Activated naive CD8-positive, alpha-beta T cell treated with anti-CD3 and anti-CD28 coated beads for 36 hours (primary cell): ENCODE measurements around the gene GCHFR. TPM values are rescaled to one million over a fixed set of nuclear protein-coding genes. Genes with fewer than 3 reads are reported as not detected.
A peak's percentile ranks its signal among the peaks of the same experiment; 100 is the strongest.

Experiments
- DNase-seq: peaks from one replicate; pipeline ENCODE4 v3.0.0; 2021
- H3K27ac Mint-ChIP-seq: one replicate; pipeline ENCODE4 v1.8.0; 2022; ENCODE audit warnings: mild to moderate bottlenecking, moderate library complexity, mixed read lengths
- H3K27me3 Mint-ChIP-seq: one replicate; pipeline ENCODE4 v1.8.0; 2022; ENCODE audit warnings: mild to moderate bottlenecking, mixed read lengths
- H3K36me3 Mint-ChIP-seq: one replicate; pipeline ENCODE4 v1.8.0; 2021; ENCODE audit warnings: mild to moderate bottlenecking, mixed read lengths
- H3K4me1 Mint-ChIP-seq: one replicate; pipeline ENCODE4 v1.8.0; 2021; ENCODE audit warnings: mixed read lengths
- H3K4me3 Mint-ChIP-seq: one replicate; pipeline ENCODE4 v1.8.0; 2022; ENCODE audit warnings: mild to moderate bottlenecking, moderate library complexity, mixed read lengths
- H3K9me3 Mint-ChIP-seq: one replicate; pipeline ENCODE4 v1.8.0; 2022; ENCODE audit warnings: mixed read lengths
- total RNA-seq, 2 experiments: library from RNA; stranded (reverse); gene quantifications; one replicate each; pipeline ENCODE4 v1.2.3, GENCODE V29; 2021

The GCHFR gene
- total RNA-seq, result 10 to 100 TPM; 35.2 to 35.9 TPM

DNA sequence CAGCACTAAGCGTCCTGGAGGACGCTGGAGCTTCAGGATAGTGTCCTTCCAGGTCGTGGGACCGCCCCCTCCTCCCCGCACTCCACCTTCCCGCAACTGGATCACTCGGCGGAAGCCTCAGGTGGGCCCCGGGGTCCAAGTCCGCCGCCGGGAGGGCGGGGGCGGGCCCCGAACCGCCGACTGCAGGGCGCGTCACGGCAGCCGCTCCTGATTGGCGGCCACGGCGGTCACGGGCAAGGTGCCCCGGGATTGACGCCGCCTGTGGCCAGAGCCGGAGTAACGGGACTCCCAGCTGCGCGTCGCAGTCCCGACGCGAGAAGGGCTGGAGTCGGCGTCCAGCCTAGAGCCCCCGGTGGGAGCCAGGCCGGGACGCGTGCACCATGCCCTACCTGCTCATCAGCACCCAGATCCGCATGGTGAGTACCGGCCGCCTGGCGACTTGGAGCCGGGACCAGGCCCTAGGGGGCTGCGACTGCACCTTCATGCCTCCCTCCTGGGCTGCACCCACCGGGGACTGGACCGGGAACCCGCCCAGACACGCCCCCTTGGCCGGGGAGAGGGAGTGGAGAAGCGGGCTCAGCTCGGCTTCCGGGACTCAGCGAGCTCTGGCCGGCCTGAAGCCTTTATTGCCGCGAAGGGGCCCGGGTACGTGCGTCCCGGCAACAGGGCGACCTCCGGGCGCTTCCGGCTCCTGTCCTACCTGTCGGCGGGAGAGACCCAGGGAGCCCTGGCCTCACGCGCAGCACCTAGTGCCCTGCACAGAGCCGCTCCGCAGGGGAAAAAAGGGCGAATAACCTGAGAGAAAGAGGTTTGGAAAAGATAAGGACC lies at the start of gene GCHFR:
Gene GCHFR, plus strand, starts transcription at position 268 of the 828 bp plus-strand sequence. Its CDS starts 113 bp downstream, at position 381.
- H3K9me3 Mint-ChIP-seq, result no peaks in the 10 kb centered on the region
- peaks cover 39% of the 10 kb centered on the region for H3K4me1 Mint-ChIP-seq
- no peaks in the 10 kb centered on the region for H3K27me3 Mint-ChIP-seq
- H3K4me3 Mint-ChIP-seq, result peak within 1 kb of the TSS; percentile 72
- peak within 1 kb of the TSS; percentile 75 for H3K27ac Mint-ChIP-seq
- peaks cover 5% of the 10 kb centered on the region for H3K36me3 Mint-ChIP-seq
- DNase-seq, result peak; percentile 80

DNA sequence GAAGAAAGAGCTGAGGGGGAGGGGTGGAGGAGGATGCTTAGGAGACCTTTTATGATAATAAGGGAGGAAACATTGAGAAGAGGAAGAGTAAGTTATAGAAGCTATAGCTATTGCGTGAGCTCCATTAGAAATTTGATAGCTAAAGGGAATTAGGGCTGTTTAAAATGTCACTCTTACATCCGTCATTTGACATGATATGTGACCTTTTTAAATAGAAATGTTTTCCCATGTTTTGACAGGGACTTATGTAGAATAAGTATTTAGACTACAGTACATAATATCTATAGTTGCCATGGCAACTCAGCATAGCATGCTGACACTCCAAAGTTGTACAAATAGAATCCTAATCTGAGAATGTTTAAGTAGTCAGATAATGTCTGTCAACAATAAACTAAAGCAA lies 49.7 kb upstream of the GCHFR start:
- H3K4me1 Mint-ChIP-seq, result no peaks in the 10 kb centered on the region
- H3K4me3 Mint-ChIP-seq, result no peak overlapping the region
- no peak for DNase-seq
- peaks cover 41% of the 10 kb centered on the region for H3K36me3 Mint-ChIP-seq
- H3K9me3 Mint-ChIP-seq, result no peaks in the 10 kb centered on the region
- no peaks in the 10 kb centered on the region for H3K27me3 Mint-ChIP-seq
- no peak overlapping the region for H3K27ac Mint-ChIP-seq

DNA sequence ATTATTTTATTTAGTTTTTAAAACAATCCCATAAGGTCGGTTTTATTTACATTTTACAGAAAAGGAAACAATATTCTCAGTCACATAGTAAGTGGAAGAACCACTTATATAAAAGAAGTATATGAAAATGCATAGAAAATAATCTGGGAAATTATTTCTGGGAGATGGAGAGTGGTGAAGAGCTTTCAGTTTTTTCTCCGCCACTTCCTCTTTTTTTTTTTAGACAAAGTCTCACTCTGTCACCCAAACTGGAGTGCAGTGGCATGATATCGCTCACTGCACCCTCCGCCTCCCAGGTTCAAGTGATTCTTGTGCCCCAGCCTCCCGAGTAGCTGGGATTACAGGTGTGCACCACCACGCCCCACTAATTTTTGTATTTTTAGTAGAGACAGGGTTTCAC lies 47.7 kb upstream of the GCHFR start:
- no peak for DNase-seq
- H3K4me3 Mint-ChIP-seq, result no peak overlapping the region
- no peaks in the 10 kb centered on the region for H3K9me3 Mint-ChIP-seq
- H3K27me3 Mint-ChIP-seq, result no peaks in the 10 kb centered on the region
- no peak overlapping the region for H3K27ac Mint-ChIP-seq
- no peaks in the 10 kb centered on the region for H3K4me1 Mint-ChIP-seq
- H3K36me3 Mint-ChIP-seq, result peaks cover 32% of the 10 kb centered on the region

DNA sequence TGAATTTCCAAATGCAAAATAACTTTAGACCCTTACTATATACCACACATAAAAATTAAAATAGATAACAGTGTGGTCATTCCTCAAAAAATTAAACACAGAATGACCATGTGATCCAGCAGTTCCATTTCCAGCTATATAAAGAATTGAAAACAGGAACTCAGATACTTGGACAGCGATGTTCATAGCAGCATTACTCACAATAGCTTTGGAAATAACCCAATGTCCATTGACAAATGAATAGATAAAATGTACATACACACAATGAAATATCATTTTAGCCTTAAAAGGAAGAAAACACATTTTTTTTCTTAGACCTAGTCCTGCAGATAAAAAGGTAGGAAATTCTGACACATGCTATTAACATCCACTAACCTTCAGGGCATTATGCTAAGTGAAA lies 42.2 kb upstream of the GCHFR start:
- no peak for DNase-seq
- Mint-ChIP-seq H3K4me1 (peaks cover 21% of the 10 kb centered on the region), H3K9me3 (no peaks in the 10 kb centered on the region), H3K4me3 (no peak overlapping the region), H3K36me3 (peaks cover 23% of the 10 kb centered on the region), H3K27ac (peak overlapping the region; percentile 57), H3K27me3 (no peaks in the 10 kb centered on the region)

DNA sequence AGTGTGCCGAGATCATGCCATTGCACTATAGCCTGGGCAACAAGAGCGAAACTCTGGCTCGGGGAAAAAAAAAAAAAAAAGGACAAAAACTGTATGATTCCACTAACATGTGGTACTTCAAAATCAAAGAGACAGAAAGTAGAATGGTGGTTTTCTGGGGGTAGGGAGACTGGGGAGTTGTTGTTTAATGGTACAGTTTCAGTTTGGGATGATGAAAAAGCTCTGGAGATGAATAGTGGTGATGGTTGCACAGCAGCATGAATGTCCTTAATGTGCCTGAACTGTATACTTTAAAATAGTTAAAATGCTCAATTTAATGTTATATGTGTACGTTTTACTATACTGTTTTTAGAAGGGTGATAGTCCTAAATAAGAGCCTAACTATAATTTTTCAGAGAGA lies 41.5 kb upstream of the GCHFR start:
- DNase-seq, result no peak
- peak overlapping the region; percentile 11 for H3K4me3 Mint-ChIP-seq
- H3K9me3 Mint-ChIP-seq, result no peaks in the 10 kb centered on the region
- H3K36me3 Mint-ChIP-seq, result peaks cover 26% of the 10 kb centered on the region
- H3K27me3 Mint-ChIP-seq, result no peaks in the 10 kb centered on the region
- H3K4me1 Mint-ChIP-seq, result peaks cover 21% of the 10 kb centered on the region
- peak overlapping the region; percentile 57 for H3K27ac Mint-ChIP-seq

DNA sequence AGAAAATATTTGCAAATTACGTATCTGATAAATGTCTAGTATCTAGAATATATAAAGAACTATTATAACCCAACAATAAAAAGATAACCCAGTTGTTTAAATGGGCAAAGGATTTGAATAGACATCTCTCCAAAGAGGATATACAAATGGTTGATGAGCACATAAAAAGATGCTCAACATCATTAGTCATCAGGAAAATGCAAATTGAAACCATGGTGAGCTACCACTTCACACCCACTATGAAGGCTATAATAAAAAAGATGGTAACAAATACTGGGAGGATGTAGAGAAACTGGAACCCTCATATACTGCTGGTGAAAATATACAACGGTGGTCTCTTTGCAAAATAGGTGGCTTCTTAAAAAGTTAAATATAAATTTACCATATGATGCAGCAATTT lies 40.9 kb upstream of the GCHFR start:
- peaks cover 21% of the 10 kb centered on the region for H3K4me1 Mint-ChIP-seq
- H3K4me3 Mint-ChIP-seq, result no peak overlapping the region

DNA sequence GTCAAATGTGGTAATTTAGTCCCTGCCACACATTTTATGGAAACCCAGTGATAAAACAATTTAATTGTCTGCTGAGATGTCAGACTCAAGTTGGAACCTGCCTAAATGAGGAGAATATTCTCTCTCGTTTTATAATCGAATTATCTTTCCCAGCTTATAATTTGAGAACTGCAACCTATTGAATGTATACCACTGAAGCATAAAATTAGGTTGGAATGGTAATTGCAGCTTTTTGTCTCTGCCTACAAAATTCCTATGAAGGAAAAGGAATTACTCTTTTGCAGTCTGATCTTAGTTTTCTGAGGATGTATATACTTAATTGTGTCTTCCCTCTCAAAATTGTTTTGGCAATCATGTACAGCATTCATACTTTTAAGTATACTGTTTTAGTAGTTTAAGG lies 39.9 kb upstream of the GCHFR start:
- Mint-ChIP-seq H3K4me1 (peaks cover 21% of the 10 kb centered on the region), H3K9me3 (no peaks in the 10 kb centered on the region), H3K27me3 (no peaks in the 10 kb centered on the region), H3K4me3 (no peak overlapping the region), H3K27ac (no peak overlapping the region), H3K36me3 (peaks cover 31% of the 10 kb centered on the region)
- DNase-seq, result no peak

More for the DNA sequence above, 40.9 kb upstream of the GCHFR start:
- H3K27ac Mint-ChIP-seq, result no peak overlapping the region
- no peaks in the 10 kb centered on the region for H3K27me3 Mint-ChIP-seq
- H3K9me3 Mint-ChIP-seq, result no peaks in the 10 kb centered on the region
- DNase-seq, result no peak
- H3K36me3 Mint-ChIP-seq, result peaks cover 25% of the 10 kb centered on the region

DNA sequence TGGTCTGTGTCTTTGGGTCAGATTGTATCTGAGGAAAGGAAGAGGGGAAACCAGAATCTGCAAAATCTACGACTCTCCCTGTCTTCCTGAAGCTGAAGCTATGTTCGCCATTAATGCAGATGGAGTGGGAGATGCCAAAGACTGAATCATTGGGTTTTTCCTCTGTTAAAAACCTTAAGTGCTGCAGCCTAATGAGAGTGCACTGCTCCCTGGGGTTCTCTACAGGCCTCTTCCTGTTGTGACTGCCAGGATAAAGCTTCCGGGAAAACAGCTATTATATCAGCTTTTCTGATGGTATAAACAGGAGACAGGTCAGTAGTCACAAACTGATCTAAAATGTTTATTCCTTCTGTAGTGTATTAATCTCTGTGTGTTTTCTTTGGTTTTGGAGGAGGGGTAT lies 32.8 kb upstream of the GCHFR start:
- H3K27ac Mint-ChIP-seq, result no peak overlapping the region
- no peak for DNase-seq
- H3K36me3 Mint-ChIP-seq, result peaks cover 37% of the 10 kb centered on the region
- H3K4me1 Mint-ChIP-seq, result peaks cover 2% of the 10 kb centered on the region
- H3K9me3 Mint-ChIP-seq, result no peaks in the 10 kb centered on the region
- H3K27me3 Mint-ChIP-seq, result no peaks in the 10 kb centered on the region
- no peak overlapping the region for H3K4me3 Mint-ChIP-seq

DNA sequence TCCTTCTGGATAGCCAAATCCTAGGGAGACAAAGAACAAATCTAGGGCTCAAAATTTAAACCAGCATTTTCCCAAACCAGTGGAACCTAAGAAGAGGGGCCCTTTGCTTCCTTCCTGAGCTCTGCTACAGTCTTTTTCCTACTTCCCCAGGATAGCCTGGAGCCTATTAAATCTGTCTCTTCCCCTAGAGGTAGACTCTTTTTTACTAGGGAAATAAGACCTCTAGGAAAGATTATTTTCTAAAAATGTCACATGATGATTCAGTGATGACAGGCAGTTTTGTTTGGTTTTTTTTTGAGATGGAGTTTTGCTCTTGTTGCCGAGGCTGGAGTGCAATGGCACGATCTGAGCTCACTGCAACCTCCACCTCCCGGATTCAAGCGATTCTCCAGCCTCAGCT lies 27.3 kb upstream of the GCHFR start:
- H3K27ac Mint-ChIP-seq, result no peak overlapping the region
- H3K9me3 Mint-ChIP-seq, result no peaks in the 10 kb centered on the region
- no peaks in the 10 kb centered on the region for H3K27me3 Mint-ChIP-seq
- no peak for DNase-seq
- peaks cover 18% of the 10 kb centered on the region for H3K36me3 Mint-ChIP-seq
- no peak overlapping the region for H3K4me3 Mint-ChIP-seq
- H3K4me1 Mint-ChIP-seq, result no peaks in the 10 kb centered on the region

DNA sequence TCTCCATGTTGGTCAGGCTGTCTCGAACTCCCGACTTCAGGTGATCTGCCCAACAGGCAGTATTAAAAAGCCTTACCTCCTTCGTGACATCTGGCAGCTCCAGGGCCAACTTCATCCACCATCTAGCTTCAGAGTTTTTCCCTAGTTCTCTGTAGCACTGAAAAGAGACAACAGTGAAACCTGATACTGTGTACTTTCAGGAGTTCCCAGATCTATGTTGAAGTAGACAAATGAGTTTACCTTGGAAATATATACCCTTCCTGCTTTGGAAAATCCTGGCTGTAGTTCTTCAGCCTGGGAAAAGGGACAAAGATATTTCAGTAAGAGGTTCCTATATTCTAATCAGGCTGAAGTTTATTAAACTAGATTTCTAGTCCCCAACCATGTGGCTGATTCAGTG lies 26.8 kb upstream of the GCHFR start:
- H3K27ac Mint-ChIP-seq, result no peak overlapping the region
- H3K9me3 Mint-ChIP-seq, result no peaks in the 10 kb centered on the region
- no peak overlapping the region for H3K4me3 Mint-ChIP-seq
- H3K4me1 Mint-ChIP-seq, result no peaks in the 10 kb centered on the region
- H3K36me3 Mint-ChIP-seq, result peaks cover 14% of the 10 kb centered on the region
- DNase-seq, result no peak
- no peaks in the 10 kb centered on the region for H3K27me3 Mint-ChIP-seq

DNA sequence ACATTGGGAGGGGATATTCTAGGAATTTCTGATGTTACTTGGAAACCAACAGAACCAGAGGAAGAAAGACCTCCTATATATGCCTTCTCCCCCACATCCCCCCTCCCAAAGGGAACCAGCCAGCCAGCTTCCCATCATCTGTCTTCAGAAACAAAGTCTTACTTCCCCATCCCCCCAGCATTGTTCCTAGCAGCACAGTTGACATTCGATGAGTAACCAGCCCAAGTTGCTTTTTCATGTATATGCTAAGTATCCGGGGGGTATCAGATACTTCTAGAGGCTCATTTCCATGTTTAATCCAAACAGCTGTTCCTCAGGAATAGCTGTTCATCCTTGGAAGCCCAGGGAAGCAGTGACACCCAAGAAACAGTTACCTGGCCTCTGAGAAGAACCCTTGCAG lies 24.8 kb upstream of the GCHFR start:
- no peak for DNase-seq
- Mint-ChIP-seq H3K27ac (no peak overlapping the region), H3K4me3 (no peak overlapping the region), H3K27me3 (no peaks in the 10 kb centered on the region), H3K9me3 (no peaks in the 10 kb centered on the region), H3K4me1 (peaks cover 10% of the 10 kb centered on the region), H3K36me3 (peaks cover 14% of the 10 kb centered on the region)

DNA sequence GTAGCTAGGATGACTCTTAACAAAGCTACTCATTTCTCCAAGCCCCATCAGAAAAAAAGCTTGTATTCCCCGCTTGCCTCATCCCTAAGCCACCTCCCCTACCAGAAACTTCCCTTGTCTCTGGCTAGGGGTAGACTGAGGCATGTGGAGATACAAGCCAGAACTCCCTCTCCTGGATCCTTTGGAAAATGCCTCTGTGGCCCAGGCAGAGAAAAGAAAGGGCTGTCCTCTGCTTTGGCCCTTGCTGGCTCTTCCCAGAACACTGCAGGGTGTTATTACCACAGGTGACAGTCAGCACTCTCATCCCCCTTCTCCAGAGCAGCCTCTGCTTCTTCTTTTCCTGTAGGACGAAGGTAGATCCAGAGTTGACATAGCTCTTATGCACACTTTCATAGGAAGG lies 24.0 kb upstream of the GCHFR start:
- no peaks in the 10 kb centered on the region for H3K27me3 Mint-ChIP-seq
- peaks cover 17% of the 10 kb centered on the region for H3K4me1 Mint-ChIP-seq
- H3K4me3 Mint-ChIP-seq, result no peak overlapping the region
- no peak for DNase-seq
- no peaks in the 10 kb centered on the region for H3K9me3 Mint-ChIP-seq
- H3K27ac Mint-ChIP-seq, result peak overlapping the region; percentile 2
- H3K36me3 Mint-ChIP-seq, result peaks cover 19% of the 10 kb centered on the region

DNA sequence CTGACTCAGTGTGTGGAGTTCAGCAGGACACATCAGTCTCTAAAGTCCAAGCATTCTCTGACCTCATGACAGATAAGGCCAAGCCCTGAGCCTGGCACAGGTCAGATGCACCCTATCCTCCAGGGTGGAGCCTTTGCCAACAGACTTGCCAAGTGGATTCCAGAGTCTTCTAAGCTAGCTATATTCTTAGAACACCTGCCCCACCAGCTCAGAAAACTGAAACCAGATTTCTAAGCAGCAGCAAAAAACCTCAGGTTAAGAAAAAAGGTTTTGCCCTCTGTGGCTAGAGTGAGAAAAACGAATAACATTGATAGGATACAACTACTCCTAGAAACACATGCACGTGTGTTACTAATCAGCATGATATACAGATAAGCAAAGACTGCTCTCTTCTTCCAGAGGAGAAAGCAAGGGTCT lies 20.4 kb upstream of the GCHFR start:
- Mint-ChIP-seq H3K27me3 (no peaks in the 10 kb centered on the region), H3K36me3 (peaks cover 18% of the 10 kb centered on the region)
- no peak for DNase-seq

DNA sequence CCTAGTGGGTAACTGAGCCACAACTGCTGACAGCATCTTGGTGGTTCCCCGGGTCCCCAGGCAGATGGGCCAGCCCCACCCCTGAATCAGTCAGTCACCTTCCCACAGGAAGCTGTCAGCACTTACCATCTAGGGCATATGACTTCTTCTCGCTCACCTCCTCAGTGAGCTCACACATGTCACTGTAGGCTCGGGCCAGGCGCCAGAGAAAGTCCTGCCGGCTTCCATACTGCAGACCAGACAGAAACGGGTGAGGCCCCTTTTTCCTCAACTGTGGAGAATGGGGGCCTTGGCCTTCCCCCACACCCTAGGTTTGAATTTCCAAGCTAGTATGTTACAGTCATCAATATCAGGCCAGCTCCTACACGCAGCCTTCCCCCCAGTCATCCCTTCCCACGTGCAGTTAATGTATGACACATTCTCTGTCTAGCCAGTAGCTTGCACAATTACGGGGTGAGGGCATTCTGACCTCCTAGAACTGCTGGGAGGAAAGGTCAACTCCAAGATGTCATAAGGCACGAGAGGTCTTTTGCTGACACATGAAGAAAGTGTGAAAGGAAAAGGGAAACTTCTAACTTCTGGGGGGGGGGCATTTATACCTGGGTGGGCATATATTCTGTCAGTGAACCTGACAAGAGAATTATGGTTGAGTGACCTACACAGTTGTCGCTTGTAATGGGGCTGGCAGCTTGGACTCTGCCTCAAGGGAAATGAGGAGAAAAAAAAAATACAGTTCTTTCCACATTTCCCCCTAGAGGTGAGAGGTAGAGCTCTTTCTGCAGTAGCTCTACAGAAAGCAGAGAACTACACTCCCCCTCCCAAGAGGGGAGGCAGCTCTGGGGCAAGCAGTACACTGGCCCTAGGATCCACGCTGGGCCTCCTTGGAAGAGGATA lies 19.7 kb upstream of the GCHFR start:
- H3K36me3 Mint-ChIP-seq, result peaks cover 17% of the 10 kb centered on the region
- H3K27me3 Mint-ChIP-seq, result no peaks in the 10 kb centered on the region
- H3K9me3 Mint-ChIP-seq, result no peaks in the 10 kb centered on the region
- H3K4me1 Mint-ChIP-seq, result peaks cover 25% of the 10 kb centered on the region
- DNase-seq, result peak; percentile 57
- H3K4me3 Mint-ChIP-seq, result peak overlapping the region; percentile 34
- H3K27ac Mint-ChIP-seq, result peak overlapping the region; percentile 87

More for the DNA sequence above, 20.4 kb upstream of the GCHFR start:
- Mint-ChIP-seq H3K4me3 (no peak overlapping the region), H3K9me3 (no peaks in the 10 kb centered on the region), H3K27ac (peak overlapping the region; percentile 87), H3K4me1 (peaks cover 25% of the 10 kb centered on the region)

DNA sequence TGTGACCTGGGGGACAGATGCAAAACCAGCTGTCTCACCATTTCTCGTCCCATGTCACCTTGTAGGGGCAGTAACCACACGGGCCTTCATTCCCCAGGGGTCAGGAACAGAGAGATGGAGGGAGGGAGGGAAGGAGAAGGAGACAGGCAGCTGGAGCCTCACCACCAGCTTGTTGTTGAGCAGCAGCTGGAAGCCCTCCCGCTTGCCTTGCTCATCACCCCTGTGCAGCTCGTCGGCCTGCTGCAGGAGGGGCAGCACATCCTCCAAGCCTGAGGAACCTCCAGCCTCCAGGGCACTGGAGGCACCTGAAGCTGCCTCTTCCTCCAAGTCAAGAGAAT lies 19.1 kb upstream of the GCHFR start:
- Mint-ChIP-seq H3K27ac (no peak overlapping the region), H3K9me3 (no peaks in the 10 kb centered on the region), H3K4me1 (peaks cover 25% of the 10 kb centered on the region), H3K27me3 (no peaks in the 10 kb centered on the region), H3K4me3 (no peak overlapping the region), H3K36me3 (peaks cover 17% of the 10 kb centered on the region)
- no peak for DNase-seq
